CD4-positive, alpha-beta T cell treated with Interleukin-15 for 4 hours (primary cell): ENCODE measurements around the gene MRPL38.
"Not testable (repeated sequence)": the region's sequence is repeated elsewhere in the genome, so short reads cannot be mapped to it uniquely, and the experiment has no call there.

Experiments used
- DNase-seq: peaks from one replicate; pipeline ENCODE4 v3.0.0-alpha.2; 2020; ENCODE audit warnings: low spot score

The MRPL38 gene

GRCh38 chr17:75896415-75897159 is 8.1 kb downstream of the MRPL38 start, which contains the start of gene TRIM65:
Gene TRIM65 (minus strand): TSS chr17:75896951. CDS start chr17:75896937, 14 bp downstream.
- DNase-seq = peak; percentile 83

GRCh38 chr17:75895370-75896155 is 9.1 kb downstream of the MRPL38 start:
- no peak for DNase-seq

- no peak for DNase-seq
Observed at GRCh38 chr17:75894049-75894733, 10.5 kb downstream of the MRPL38 start.

DNA sequence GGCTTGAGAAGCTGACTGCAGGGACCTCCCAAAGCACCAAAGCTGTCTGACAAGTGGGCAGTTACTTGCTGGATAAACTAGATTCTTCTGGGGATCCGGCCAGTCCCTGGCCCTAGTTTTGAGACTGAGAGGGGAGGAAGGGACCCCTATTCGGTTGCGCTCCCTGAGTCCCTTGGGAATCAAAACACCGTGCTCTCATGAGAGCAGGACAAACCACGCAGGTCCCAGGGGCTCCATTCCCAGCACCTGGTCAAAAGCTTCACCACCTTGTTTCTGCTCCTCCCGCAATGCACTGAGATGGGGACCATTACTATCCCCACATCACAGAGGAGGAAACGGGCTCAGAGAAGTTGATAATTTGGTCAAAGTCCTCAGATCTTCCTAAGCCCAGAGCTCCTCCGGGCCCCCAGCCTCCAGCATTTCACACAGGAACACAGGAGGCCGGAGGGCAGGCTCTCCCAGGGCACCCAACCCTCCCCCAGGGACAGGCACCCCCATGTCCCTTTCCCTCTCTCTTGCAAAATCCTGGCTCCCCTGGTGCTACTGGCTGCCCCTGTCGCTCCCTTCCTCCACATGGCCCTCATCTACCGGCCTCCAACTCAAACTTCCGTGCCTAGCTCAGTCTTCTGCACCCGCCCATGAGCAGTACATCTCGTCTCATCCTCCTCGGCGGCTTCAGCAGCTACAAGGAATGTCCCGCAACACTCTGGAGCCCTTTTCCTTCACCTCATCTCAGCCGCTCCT is 11.2 kb downstream of the MRPL38 start:
- no peak for DNase-seq

GRCh38 chr17:75892556-75893224 is 12.0 kb downstream of the MRPL38 start:
- DNase-seq = no peak

DNA sequence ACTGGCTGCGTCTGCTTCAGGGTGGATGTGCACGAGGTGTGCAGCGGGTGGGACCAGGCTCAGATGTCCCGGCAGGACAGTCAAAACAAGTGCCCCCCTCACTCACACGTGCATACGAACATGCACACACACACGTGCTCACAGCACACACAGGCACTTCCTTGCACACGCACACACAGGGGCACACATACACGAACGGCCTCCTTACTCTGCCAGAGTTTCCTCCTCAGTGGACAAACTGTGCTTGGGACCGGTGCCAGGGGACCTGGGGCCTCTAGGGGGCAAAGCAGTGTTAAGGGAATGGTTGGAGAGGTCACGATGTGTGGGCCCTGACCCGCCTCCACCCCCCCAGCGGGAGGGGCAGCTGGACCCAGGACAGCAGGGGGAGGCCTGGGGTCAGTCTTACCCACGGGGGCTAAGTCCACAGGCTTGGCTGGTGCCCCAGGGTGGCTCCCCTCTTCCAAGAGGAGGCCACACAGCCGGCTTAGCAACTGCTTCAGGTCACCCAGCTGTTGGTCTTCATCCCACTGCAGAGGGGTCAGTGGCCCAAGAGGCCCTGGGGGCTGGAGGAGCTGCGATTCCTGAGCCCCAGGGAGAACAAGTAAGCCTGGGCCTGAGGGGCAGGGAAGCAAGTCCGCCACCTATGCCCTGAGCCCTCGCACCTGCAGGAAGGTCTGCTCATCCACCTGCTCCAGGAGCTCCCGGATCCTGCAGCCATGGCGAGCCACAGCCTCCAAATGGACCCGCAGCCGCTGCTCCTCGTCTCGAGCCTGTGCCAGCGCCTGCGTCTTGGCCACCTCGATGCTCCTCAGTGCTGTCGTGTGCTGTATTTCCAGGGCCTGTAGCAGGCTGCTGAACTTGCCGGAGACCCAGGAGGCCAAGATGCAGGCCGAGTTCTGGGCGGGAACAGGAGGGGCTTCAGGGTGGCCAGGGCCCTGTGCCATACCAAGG is 12.8 kb downstream of the MRPL38 start:
- no peak for DNase-seq

- DNase-seq = no peak
Observed at GRCh38 chr17:75891022-75891604, 13.6 kb downstream of the MRPL38 start.

DNA sequence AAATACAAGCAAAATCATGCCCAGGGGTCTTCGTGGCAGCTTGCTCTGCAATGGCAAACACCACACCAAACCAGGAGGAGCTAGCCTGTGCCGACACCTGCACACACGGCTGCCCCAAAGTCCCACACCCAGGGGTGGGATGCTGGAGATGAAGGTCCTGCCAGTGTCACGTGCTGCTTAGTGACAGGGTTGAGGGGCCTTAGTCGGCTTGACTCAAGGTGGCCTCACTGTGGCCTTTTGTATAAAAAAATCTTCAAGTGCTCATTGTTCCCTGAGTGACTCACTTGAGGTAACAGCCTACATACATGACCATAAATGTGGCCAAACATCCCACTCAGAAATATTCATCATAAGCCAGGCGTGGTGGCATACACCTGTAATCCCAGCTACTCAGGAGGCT is 15.2 kb downstream of the MRPL38 start:
- no peak for DNase-seq

DNA sequence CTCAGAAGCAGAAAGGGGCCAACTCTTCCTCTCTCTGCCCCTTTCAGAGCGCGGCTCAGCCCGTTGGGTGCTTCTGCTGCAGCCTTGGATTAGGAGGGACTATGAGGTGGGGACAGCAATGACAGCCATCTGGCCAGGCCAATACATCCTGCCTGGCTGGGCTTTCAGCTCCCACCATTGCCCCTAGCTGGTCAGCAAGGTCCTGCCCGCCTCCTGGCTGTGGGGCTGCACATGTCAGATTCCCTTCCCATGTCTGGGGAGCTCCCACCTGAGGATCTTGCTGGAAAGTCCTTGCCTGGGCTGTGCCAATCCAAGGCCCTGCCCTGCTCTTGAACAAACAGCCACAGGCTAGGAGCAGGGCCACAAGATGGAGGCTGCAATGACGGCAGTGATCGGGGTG is 16.2 kb downstream of the MRPL38 start:
- no peak for DNase-seq

- DNase-seq = not testable (repeated sequence)
Observed at GRCh38 chr17:75885860-75886259, 18.8 kb downstream of the MRPL38 start.

DNA sequence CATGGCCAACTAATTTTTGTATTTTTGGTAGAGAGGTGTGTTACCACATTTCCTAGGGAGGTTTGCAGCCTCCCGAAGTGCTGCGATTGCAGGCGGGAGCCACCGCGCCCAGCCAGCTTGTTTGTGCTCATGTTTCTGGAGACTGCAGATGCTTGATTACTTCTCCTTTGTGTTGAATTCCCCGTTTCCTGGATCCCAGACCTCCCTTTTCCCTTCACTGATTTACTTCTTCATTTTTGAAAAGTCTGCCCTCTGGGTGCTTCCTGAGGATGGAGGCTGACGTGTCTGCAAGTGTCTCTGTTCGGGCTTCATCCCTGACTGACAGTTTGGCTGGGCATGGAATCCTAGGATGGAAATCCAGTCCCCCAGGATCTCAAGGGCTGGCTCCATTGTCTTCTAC is 19.3 kb downstream of the MRPL38 start:
- no peak for DNase-seq

DNA sequence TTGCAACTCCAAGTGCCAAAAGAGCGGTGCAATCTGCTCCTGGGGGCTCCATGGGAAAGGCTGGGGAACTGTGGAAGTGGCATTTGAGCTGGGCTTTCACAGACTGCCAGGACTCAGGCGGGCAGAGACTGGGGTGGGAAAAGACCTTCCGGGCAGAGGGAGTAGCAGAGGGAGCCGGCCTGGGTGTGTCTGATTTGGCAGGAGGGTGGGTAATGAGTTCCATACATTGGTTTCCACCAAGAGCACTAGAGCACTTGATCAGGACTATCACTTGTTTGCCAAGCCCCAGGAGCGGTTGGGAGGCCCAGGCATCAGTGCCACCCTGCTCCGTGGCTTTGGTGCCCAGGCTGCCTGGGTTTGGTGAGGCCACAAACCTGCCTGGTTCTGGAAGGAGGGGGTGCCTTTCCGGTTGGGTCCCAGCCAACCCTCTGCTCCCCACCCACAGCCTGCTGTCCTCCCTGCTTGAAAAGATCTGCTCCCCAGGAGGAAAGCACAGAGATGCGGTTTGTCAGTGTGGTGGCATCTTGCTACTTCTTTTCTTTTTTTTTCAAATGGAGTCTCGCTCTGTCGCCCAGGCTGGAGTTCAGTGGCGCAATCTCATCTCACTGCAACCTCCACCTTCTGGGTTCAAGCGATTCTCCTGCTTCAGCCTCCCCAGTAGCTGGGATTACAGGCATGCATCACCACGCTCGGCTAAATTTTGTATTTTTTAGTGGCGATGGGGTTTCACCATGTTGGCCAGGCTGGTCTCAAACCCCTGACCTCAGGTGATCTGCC is 22.8 kb downstream of the MRPL38 start:
- no peak for DNase-seq

- no peak for DNase-seq
Observed at GRCh38 chr17:75880266-75880665, 24.4 kb downstream of the MRPL38 start.

DNA sequence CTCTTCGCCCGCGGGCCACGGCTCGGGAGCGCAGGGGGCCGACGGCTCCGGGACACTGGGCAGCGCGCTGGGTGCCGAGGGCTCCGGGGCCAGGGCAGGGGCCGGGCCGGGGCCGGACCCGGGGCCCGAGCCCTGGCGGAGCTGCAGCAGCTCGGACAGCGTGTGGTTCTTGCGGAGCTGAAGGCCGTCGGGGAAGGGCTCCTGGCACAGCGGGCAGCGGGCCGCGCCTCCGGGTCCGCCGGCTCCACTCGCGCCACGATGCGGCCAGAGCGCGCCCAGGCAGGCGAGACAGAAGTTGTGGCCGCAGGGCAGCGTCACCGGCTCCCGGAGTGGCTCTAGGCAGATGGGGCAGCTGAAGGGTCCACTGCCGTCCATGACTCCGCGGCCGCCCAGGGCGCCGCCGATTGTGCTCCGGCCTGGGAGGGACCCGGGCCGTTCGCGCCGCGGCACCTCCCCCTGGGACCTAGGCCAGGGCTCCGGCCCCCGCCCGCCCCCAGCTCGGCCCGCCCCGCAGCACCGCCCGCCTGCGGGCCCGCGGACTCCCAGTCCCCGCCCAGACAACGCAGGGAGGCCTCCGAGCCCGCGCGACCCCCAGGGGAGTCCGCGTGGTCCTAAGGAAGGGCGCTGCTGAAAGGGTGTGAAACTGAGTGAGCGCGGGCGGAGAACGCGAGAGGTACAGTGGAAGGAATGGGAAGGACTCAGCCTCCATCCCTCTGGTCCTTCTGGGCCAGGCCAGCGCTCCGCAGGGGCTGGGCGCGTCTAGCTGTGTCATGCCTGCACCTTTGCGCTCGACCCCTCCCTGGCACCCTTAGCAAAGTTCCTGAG is 26.3 kb downstream of the MRPL38 start, which contains the start of gene TRIM47:
TRIM47 (minus strand) TSS at position 408 of the 825 bp plus-strand sequence; CDS start at position 375, 33 bp downstream.
- no peak for DNase-seq

DNA sequence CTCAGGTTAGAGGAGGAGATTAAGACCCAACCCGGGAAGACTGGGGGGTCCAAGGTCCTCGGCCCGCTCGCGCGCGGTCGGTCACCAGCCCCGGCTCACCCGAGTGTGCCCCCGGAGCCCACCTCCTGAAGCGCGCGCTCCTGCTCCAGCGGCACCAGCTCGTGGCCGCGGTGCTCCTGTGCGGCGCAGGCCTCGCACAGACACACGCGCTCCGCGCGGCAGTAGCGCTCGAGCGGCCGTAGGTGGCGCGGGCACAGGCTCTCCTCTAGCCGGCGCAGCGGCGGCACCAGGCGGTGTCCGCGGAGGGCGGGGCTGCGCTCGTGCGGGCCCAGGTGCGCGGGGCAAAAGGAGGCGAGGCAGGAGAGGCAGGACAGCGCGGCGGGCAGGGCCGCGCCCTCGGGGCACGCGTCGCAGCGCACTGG is 26.9 kb downstream of the MRPL38 start:
- peak; percentile 72 for DNase-seq

GRCh38 chr17:75876938-75877751 is 27.5 kb downstream of the MRPL38 start:
- no peak for DNase-seq
